K562 (cell line): Measurements from ENCODE around the gene TBXA2R. TPM values are rescaled to one million over a fixed set of nuclear protein-coding genes. Genes with fewer than 3 reads are reported as not detected.

ENCODE experiments used
- ATAC-seq: fragments of 200-7000 bp; cut with Tn5 transposase; 3 replicates; pipeline ENCODE4 v1.9.1; 2020; ENCODE audit warnings: moderate library complexity
- BruUV-seq: library from RNA; stranded (reverse); fragments of 400-500 nt; replicated peaks from 2 replicates; lab custom pipeline; 2021; lab: Mats Ljungman, UMichigan
- CTCF ChIA-PET: fragments of 300-600 bp; formaldehyde crosslinking; extraction: SDS; loops from one replicate; lab custom pipeline; 2021; ENCODE audit warnings: low intra/inter-chr PET ratio; lab: Yijun Ruan, JAX
- POLR2A ChIA-PET: fragments of 300-600, 350-650 bp; sonication (Branson Sonifier 250); formaldehyde crosslinking; extraction: SDS; loops from one replicate; lab custom pipeline; 2021; ENCODE audit warnings: antibody characterized with exemption, inconsistent platforms; lab: Yijun Ruan, JAX
- DNase-seq, 4 experiments: peaks; one replicate each; pipeline versions ENCODE4 v3.0.0 to v3.0.0-alpha.2; 2011 to 2018; ENCODE audit warnings: low spot score in 3 of 4, mixed read lengths in 3 of 4; ENCODE audit errors: extremely low read depth in 1 of 4
- FAIRE-seq: peaks from 2 replicates; lab custom pipeline; 2011; peaks lifted over from hg19 to GRCh38; lab: Jason Lieb, UNC
- H2AFZ ChIP-seq: 2 replicates; pipeline ENCODE4 v1.6.0; 2011; ENCODE audit warnings: low read depth, low read length, control low read depth, inconsistent platforms
- H3K27ac ChIP-seq: fragments of 200-600 bp; 3 replicates; pipeline ENCODE4 v1.8.0; 2011; ENCODE audit warnings: low read depth, mild to moderate bottlenecking, control low read depth, inconsistent platforms, low read length, moderate library complexity, mixed read lengths; ENCODE audit errors: extremely low read depth
- H3K27me3 ChIP-seq, 2 experiments: fragments of 300-600 bp in 1 of 2; 2 replicates in 1 of 2; 3 replicates in 1 of 2; pipeline versions ENCODE4 v1.6.0 to v1.8.0; 2011; ENCODE audit warnings: inconsistent platforms in 2 of 2, low read length in 2 of 2, mild to moderate bottlenecking in 1 of 2, mixed read lengths in 1 of 2, moderate library complexity in 1 of 2; ENCODE audit not compliant: control insufficient read depth in 2 of 2, insufficient read depth in 2 of 2
- H3K36me3 ChIP-seq: fragments of 300-600 bp; 3 replicates; pipeline ENCODE4 v1.8.0; 2011; ENCODE audit warnings: mild to moderate bottlenecking, low read length, inconsistent platforms; ENCODE audit not compliant: control insufficient read depth, insufficient read depth
- H3K4me1 ChIP-seq, 2 experiments: fragments of 200-600 bp in 1 of 2; replicated peaks in 1 of 2; 2 replicates in 1 of 2; 3 replicates in 1 of 2; pipeline versions ENCODE4 v1.5.1 to v1.8.0; 2011; ENCODE audit warnings: inconsistent platforms in 2 of 2, low read length in 2 of 2, mild to moderate bottlenecking in 1 of 2, mixed read lengths in 1 of 2, moderate library complexity in 1 of 2; ENCODE audit not compliant: control insufficient read depth in 2 of 2, insufficient read depth in 2 of 2
- H3K4me2 ChIP-seq: 2 replicates; pipeline ENCODE4 v1.6.1; 2011; ENCODE audit warnings: low read length, control low read depth, inconsistent platforms, mixed read lengths; ENCODE audit not compliant: insufficient read depth
- H3K4me3 ChIP-seq: fragments of 200-600 bp; sonication (generic), shearing (Covaris generic); 2 replicates; pipeline ENCODE4 v1.5.1; 2016; ENCODE audit warnings: control low read depth, inconsistent platforms
- H3K79me2 ChIP-seq: fragments of 200-600 bp; 3 replicates; pipeline ENCODE4 v1.8.0; 2011; ENCODE audit warnings: low read length, inconsistent platforms; ENCODE audit not compliant: control insufficient read depth, insufficient read depth
- H3K9ac ChIP-seq, 2 experiments: 2 replicates each; pipeline versions ENCODE4 v1.6.0 to v1.6.1; 2011; ENCODE audit warnings: low read depth in 2 of 2, low read length in 2 of 2, control low read depth in 1 of 2, inconsistent platforms in 1 of 2, mild to moderate bottlenecking in 1 of 2, mixed read lengths in 1 of 2; ENCODE audit not compliant: insufficient read depth in 1 of 2
- H3K9me1 ChIP-seq: one replicate; pipeline ENCODE4 v1.6.0; 2011; ENCODE audit warnings: inconsistent platforms, mild to moderate bottlenecking, low read length, moderate library complexity; ENCODE audit not compliant: control insufficient read depth, insufficient read depth
- H3K9me3 ChIP-seq: replicated peaks from 2 replicates; pipeline ENCODE4 v1.5.1; 2011; ENCODE audit warnings: low read depth, low read length, inconsistent platforms; ENCODE audit not compliant: control insufficient read depth, insufficient read depth
- H4K20me1 ChIP-seq: replicated peaks from 2 replicates; pipeline ENCODE4 v1.6.1; 2011; ENCODE audit warnings: low read length, inconsistent platforms, mixed read lengths; ENCODE audit not compliant: control insufficient read depth, insufficient read depth
- ADNP ChIP-seq: fragments of 200-800 bp; sonication (Bioruptor generic); IDR thresholded peaks from 2 replicates; pipeline ENCODE4 v1.6.1; 2016; ENCODE audit warnings: missing genetic modification characterization, missing compliant biosample characterization
- BCOR ChIP-seq: fragments of 450-650 bp; IDR thresholded peaks from 2 replicates; pipeline ENCODE4 v1.6.1; 2016
- KDM1A ChIP-seq, 2 experiments: fragments of 450-650 bp; IDR thresholded peaks; 2 replicates each; pipeline ENCODE4 v1.6.1; 2016; ENCODE audit warnings: mild to moderate bottlenecking in 2 of 2
- LCOR ChIP-seq: sonication (generic); formaldehyde crosslinking; IDR thresholded peaks from 2 replicates; pipeline ENCODE4 v1.8.0; 2022; ENCODE audit warnings: mild to moderate bottlenecking, missing genetic modification reagents
- RBM25 ChIP-seq: fragments of 200-400 bp; formaldehyde crosslinking; IDR thresholded peaks from 2 replicates; pipeline ENCODE4 v1.6.1; 2018; ENCODE audit warnings: low read length, low read depth, moderate library complexity; ENCODE audit not compliant: severe bottlenecking
- TGIF2 ChIP-seq: sonication (generic); formaldehyde crosslinking; IDR thresholded peaks from 2 replicates; pipeline ENCODE4 v1.8.1; 2022; ENCODE audit warnings: mild to moderate bottlenecking, missing genetic modification reagents, moderate library complexity
- ZNF316 ChIP-seq: fragments of 450-650 bp; IDR thresholded peaks from 2 replicates; pipeline ENCODE4 v1.6.1; 2016
- WGBS: fragments of 100-300 bp; shearing (Covaris generic); methylation state at CpG from one replicate; pipeline ENCODE4 v1.1.6; 2016; ENCODE audit warnings: low coverage, mixed read lengths; ENCODE audit not compliant: insufficient coverage; ENCODE audit errors: missing lambda C conversion rate; 5-methylcytosine and 5-hydroxymethylcytosine counted together
- in situ Hi-C: fragments of 300-500 bp; cut with MboI; formaldehyde crosslinking; loops from 4 replicates; pipeline ENCODE4 v1.15.0; 2018; ENCODE audit warnings: inconsistent platforms, mixed read lengths
- intact Hi-C: fragments of 100-400 bp; cut with micrococcal nuclease; formaldehyde crosslinking; loops from 2 replicates; pipeline ENCODE4 v1.14.2; 2022
- polyA plus RNA-seq, 8 experiments: library from polyadenylated mRNA; depleted of rRNA in 4 of 8; stranded (reverse) in 5 of 8; unstranded in 3 of 8; fragments of >200 nt; fragmentation: Nextera tagmentation in 2 of 8; fragmentation: Illumina TruSeq in 1 of 8; extraction: Ambion mirVana in 2 of 8; extraction: Trizol in 1 of 8; gene quantifications; 2 replicates each; pipeline versions ENCODE4 v1.2.1 to v1.2.3, GENCODE V29; 2011 to 2014; ENCODE audit warnings: inconsistent platforms in 1 of 8, missing spikeins in 1 of 8
- total RNA-seq, 7 experiments: library from RNA; depleted of rRNA in 6 of 7; stranded (reverse); fragments of >200 nt in 6 of 7; fragmentation: Illumina TruSeq in 2 of 7; extraction: Trizol in 2 of 7; gene quantifications; 2 replicates each; pipeline versions ENCODE4 v1.2.1 to v1.2.3, GENCODE V29; 2011 to 2021; ENCODE audit warnings: low replicate concordance in 1 of 7

The TBXA2R gene
- total and polyA plus RNA-seq, 9 of the 15 experiments (the other 6 are each of a cell fraction or from before 2014, with no cell fraction given): 1.5 to 24.0 (median 2.8) TPM

- POLR2A ChIA-PET: interaction anchor here (0.9 kb wide), 1 partner anchor 69 kb away, joined by 4 read pairs; no protein-coding TSS in a partner anchor
- Histone ChIP-seq H3K4me2 (no peak overlapping the region), H4K20me1 (no peaks in the 10 kb centered on the region), H3K9me3 (peaks cover 14% of the 10 kb centered on the region), H3K9me1 (no peaks in the 10 kb centered on the region), H2AFZ (no peak overlapping the region), H3K36me3 (peaks cover 2% of the 10 kb centered on the region; the same call in 1 of the 3 replicates), H3K4me1 (peaks cover 0 to 30% of the 10 kb centered on the region in 2 experiments; a peak in 2 of 5 replicates), H3K9ac (no peak overlapping the region), H3K4me3 (no peak overlapping the region), H3K79me2 (no peaks in the 10 kb centered on the region), H3K27me3 (no peaks in the 10 kb centered on the region), H3K27ac (no peak overlapping the region)
- WGBS: 69% methylated on average over 10 of the region's 11 CpGs
- no peak for DNase-seq
- BruUV-seq: no TSS peak
- in situ Hi-C loops: no loop called here
- intact Hi-C loops: no loop called here
- no peak for FAIRE-seq
- TF ChIP-seq TGIF2 (CRISPR knock-in tag) (no peak), ZNF316 (no peak), BCOR (peak; percentile 67; the same call in 1 of the 2 replicates), LCOR (CRISPR knock-in tag) (no peak), KDM1A (IDR thresholded peaks at IDR 0.05) (peak in 1 of 2 experiments; percentile 43; a peak in 1 of 4 replicates), ADNP (0 out of 2 replicates have a peak, but pooled peaks have one; percentile 50), RBM25 (peak; percentile 63)
- CTCF ChIA-PET: no interaction called here
- ATAC-seq: no peak
Measured at GRCh38 chr19:3589439-3589838, 17.2 kb downstream of the TBXA2R start.
